ENCODE results near the gene RALGAPA1. TPM values are rescaled to one million over a fixed set of nuclear protein-coding genes. Genes with fewer than 3 reads are reported as not detected.

Gene RALGAPA1
- total RNA-seq, 1 experiment from 2014 or later, result 11.8 TPM

DNA sequence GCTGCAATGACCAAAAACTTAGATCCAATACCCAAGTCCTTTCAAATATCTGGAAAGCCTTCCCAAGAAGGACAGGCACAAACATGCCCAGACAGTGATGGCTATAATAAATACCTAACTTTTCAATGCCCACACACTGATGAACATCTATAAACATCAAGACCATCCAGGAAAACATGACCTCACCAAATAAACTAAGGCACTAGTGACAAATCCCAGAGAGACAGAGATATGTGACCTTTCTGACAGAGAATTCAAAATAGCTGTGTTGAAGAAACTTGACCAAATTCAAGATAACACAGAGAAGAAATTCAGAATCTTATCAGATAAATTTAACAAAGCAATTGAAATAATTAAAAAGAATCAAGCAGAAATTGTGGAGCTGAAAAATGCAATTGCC lies 313.8 kb downstream of the RALGAPA1 start:
- no peak for DNase-seq (ENCODE audit: low read depth)

DNA sequence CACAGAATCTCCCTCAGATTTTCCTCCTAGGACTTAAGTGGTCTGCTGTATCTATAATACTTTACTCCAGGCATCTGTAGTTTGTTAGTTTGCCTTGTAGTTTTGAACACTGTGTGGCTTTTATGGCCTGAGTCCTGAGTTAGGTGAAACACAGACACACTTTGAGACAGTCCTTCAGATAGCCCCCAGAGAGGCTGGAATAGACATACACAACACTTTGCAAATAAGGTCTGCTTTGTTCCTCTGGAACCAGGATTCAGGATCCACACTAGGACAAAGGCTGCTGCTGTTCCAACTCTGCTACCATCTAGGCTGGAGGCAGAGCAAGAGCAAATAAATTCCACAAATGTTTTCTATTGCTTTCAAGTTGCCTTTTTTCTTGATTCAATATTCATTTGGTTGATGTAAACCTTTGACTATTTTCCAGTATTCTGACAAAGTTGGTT lies 316.5 kb downstream of the RALGAPA1 start:
- no peak for DNase-seq (ENCODE audit: low read depth)

Small RNAs within 50 kb of the gene (small RNA-seq; reads per million reads assigned to genes)
- gene RF00322, result not detected

Other genes with a start within 250 kb of the RALGAPA1 start
- 6.1 and 6.6 TPM in 2 replicates for gene BRMS1L, start 17.0 kb upstream of the RALGAPA1 start, total RNA-seq (2014; rRNA removed; shearing (Covaris generic))

Measured in HT1080 (cell line).